Stimulated activated CD8-positive, alpha-beta memory T cell treated with anti-CD3 and anti-CD28 coated beads, Interleukin-4, amount 100 ng/mL, for 48 hours (primary cell): ENCODE results near the gene PTPRG.
A peak's percentile ranks its signal among the peaks of the same experiment; 100 is the strongest.

Source experiments
- DNase-seq: peaks from one replicate; pipeline ENCODE4 v3.0.0-alpha.2; 2020

The PTPRG gene

GRCh38 chr3:62261736-62262135 is 700.4 kb downstream of the PTPRG start:
- no peak for DNase-seq

GRCh38 chr3:62265528-62265927 is 704.2 kb downstream of the PTPRG start:
- DNase-seq = no peak

- DNase-seq = no peak
These were observed 705.4 kb downstream of the PTPRG start for GRCh38 chr3:62266668-62267283.

- no peak for DNase-seq
These were observed 715.3 kb downstream of the PTPRG start for GRCh38 chr3:62276658-62277180.

GRCh38 chr3:62277450-62277849 is 716.1 kb downstream of the PTPRG start:
- DNase-seq = no peak

DNA sequence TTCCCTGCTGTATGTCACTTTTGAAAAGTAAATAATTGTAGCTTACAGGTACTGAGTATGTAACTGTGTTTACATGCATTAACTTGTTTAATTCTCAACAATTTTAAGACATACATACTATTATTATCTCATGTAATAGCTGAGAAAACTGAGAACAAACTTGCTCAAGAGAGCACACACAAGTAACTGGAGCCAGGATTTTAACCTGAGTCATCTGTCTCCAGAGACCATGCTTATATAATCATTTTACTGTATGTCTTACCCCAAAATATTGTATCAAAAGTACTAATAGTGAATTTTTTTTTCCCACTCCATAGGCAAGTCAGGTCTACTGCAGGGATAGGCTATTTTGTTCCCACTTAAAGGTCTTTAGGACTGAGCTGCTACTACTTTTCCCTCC is 716.6 kb downstream of the PTPRG start:
- DNase-seq = no peak

- no peak for DNase-seq
These were observed 720.4 kb downstream of the PTPRG start for GRCh38 chr3:62281726-62282125.

GRCh38 chr3:62284442-62284841 is 723.1 kb downstream of the PTPRG start:
- no peak for DNase-seq

DNA sequence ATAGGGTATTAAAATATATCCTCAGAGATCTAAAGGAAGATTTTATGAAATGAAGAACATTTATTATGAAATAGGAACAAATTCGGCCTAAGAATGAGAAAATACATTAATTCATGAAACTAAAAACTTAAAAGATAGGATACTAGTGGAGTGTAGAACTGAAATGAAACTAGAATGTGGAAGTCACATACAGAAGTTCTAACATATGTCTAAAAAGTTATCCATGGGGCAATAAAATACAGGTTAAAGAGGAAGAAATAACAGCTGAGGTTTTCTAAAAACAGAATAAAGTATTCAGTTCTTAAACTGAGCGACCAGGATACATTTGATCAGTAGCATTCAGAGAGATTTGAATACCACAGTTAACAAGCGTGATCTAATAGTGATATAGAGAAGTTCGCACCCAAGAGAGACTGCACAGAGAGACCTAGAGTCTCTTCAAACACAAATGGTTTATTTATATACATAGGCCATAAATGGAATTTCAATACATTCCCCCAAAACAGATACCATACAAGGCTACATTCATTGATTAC is 726.1 kb downstream of the PTPRG start:
- DNase-seq = no peak

- DNase-seq = no peak
These were observed 728.6 kb downstream of the PTPRG start for GRCh38 chr3:62289922-62290321.

- DNase-seq = no peak
These were observed 731.8 kb downstream of the PTPRG start for GRCh38 chr3:62293051-62293780.

- no peak for DNase-seq
These were observed 734.2 kb downstream of the PTPRG start for GRCh38 chr3:62295571-62295970.

DNA sequence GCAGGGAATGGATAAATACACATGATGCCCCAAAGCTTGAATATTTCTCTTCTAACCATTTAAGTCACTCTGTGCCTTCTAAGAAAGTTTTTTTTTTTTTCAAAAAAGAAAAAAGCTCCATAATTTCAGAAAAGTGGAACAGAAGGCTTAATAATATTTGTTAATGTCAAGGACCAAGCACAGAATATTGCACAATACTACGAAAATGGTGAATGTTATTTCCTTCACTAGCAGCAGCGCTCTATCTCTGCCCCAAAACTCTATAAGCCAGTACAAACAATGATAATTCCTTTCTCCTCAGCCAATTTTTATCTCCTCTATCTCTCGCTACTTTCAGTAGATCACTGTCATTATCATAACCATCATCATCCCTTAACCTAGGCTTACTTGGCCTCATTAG is 739.2 kb downstream of the PTPRG start:
- DNase-seq = no peak

DNA sequence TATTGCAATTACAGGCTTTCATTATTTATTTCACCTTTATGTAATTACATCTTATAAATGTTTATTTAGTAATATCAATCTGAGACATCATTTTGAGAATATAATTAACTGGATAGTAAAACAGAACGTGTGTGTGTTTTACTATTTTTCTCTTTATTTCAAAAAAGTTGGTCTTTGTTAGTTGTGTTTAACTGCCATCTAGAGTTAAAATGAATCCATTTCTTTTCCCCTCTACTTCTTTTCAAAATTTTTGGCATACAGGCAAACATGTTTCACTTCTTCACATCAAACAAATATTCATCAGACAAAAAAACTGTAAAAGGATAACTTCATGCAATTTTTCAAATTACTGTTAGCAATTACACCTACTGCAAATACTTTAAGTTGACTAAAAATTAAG is 750.8 kb downstream of the PTPRG start:
- no peak for DNase-seq

DNA sequence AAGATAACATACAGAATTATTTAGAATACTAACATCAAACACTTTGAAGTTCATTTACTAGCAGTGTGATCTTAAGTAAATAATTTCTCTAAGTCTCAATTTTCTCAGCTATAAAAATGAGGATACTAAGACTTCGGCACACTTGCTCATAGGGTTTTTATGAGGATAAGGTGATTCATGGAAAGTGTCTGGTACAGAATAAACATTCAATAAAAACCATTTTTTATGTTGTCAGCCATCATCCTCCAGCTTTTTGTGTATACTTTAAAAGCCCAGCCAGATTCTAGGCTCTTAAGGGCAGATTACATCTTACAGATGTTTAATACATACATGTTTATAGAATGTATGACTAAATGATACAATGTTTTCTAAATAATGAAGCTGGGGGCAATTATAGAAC is 755.2 kb downstream of the PTPRG start:
- no peak for DNase-seq

DNA sequence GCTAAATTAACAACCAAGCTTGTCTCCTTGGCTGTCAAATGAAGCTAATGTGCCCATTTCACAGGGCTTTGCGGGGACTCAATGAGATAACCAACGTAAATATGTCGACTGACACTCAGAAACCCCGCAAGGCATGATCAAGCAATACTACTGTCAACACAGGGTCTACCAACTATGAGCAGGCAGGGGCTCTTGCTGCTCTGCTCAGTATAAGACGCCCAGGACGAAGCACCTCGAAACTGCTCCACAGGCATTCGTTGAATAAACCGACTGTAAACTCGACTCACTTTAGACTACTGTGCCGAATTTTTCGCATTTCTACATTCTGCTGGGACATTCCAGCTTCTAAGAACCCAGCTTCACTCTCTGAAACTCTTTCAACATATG is 757.0 kb downstream of the PTPRG start:
- DNase-seq = peak; percentile 25

DNA sequence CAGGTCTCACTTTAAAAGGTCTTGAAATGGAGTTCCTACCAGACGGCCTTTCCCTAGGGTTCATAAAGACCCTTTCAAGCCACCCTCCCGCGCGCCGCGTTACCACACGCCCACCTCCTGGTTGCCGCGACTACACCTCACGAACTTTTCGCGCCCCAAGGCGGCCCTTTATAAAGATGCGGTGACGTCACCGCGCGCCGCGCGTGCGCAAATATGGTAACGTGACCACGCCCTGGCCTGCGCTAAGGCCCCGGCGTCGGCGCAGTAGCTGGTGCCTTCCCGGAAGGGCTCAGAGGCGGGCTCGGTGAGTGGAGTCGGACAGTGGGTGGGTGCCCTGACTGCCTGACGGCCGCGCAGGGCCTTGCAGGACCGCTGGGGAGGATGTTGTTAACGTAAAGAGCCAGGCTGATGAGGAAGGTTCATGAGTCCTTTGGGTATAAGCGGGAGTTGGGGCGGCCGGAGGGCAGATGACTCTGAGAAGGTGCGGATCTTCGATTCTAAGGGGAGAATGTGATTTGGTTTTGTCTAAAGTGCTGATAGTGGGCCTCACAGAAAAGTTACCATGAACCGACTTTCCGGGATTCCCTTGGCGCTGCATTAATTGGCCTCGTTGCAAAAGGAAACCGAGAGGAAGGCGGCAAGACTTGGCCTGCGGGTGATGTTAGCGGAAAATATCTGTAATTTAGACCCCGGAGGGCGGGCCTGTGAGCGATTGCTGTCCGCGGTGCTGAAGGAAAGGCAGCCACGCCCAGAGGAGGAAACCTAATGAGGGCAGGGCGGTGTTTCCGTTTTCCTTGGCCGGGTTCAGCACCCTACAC is 757.6 kb downstream of the PTPRG start:
- peak; percentile 88 for DNase-seq

- DNase-seq = no peak
These were observed 758.3 kb downstream of the PTPRG start for GRCh38 chr3:62319570-62320243.

GRCh38 chr3:62323241-62323640 is 761.9 kb downstream of the PTPRG start:
- DNase-seq = no peak

- no peak for DNase-seq
These were observed 764.5 kb downstream of the PTPRG start for GRCh38 chr3:62325896-62326295.

DNA sequence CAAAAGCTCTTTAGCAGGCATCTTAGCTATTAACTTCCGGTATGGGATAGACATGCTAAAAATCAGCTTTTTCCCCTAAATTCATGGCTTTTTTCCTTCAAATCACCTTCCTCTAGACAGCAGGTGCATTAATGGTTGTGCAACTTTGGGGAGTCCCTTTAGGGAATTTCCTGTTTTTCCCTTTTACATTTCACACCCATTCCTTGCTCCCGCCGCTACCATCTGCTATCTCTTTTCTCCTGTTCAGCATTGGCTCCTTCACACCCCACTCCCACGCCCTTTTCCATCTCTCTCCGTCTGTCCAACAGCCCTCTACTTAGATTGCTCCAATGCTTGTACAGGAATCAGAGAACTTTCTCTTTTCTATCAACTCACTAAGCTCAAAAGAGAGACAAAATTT is 768.6 kb downstream of the PTPRG start:
- DNase-seq = no peak

DNA sequence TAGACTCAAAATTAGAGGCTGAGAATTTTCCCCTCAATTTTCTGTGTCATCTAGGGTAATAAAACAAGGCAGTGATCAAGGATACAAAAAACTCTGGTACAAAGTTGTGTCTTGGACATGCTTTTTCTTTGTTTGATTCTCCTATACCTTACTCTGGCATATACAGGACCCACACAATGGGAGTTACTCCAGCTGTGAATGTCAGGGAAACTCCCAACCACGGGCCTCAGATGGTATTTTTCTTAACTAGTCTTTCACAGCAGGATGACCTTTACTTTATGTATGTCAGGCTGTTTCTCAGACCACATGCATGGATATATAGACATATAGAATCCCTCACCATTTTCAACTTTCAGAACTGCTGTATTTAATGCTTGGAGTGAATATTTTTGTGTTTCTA is 770.6 kb downstream of the PTPRG start:
- no peak for DNase-seq

DNA sequence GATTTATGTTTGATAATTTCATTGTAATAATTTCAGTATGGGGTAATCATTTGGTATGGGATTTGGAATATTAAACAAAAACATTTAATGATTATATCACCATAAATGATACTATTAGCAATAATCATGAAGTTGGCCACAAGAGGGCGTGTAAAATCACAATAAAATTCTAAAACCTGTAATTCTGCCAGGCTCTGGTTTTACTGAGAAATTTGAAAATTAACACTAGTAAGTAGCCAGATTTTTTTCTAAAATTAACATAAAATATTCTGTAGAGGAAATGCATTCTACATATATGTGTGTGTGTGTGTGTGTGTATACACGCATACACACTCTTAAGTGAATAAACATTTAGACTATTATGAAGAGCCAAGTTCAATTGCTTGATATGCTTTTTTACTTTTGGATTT is 771.5 kb downstream of the PTPRG start:
- DNase-seq = no peak
